GM12878 (cell line): ENCODE data around the gene KRT82. TPM values are rescaled to one million over a fixed set of nuclear protein-coding genes. Genes with fewer than 3 reads are reported as not detected.

Experiments
- ATAC-seq: fragments of 200-7000 bp; cut with Tn5 transposase; 3 replicates; pipeline ENCODE4 v1.9.1; 2020; ENCODE audit warnings: mild to moderate bottlenecking, moderate library complexity
- BruUV-seq: library from RNA; stranded (reverse); fragments of 400-500 nt; replicated peaks from 2 replicates; lab custom pipeline; 2021; lab: Mats Ljungman, UMichigan
- CTCF ChIA-PET: fragments of 300-600 bp; sonication (Branson Sonifier 250); formaldehyde crosslinking; extraction: SDS; loops from one replicate; lab custom pipeline; 2021; ENCODE audit warnings: inconsistent platforms; lab: Yijun Ruan, JAX
- POLR2A ChIA-PET: fragments of 350-600 bp; formaldehyde crosslinking; extraction: SDS; loops from one replicate; lab custom pipeline; 2021; ENCODE audit warnings: inconsistent platforms; lab: Charles Lee
- RAD21 ChIA-PET: fragments of 300-600 bp; sonication (Branson Sonifier 250); formaldehyde crosslinking; loops from one replicate; lab custom pipeline; 2023; ENCODE audit warnings: antibody characterized with exemption; ENCODE audit not compliant: unreplicated experiment; lab: Charles Lee
- SMC1A ChIA-PET: fragments of 300-600 bp; sonication (Branson Sonifier 250); formaldehyde crosslinking; loops from one replicate; lab custom pipeline; 2023; ENCODE audit not compliant: unreplicated experiment, uncharacterized antibody; lab: Charles Lee
- DNase-seq: peaks from one replicate; pipeline ENCODE4 v3.0.0-alpha.2; 2011; ENCODE audit warnings: low read depth, low spot score
- FAIRE-seq: peaks from 3 replicates; lab custom pipeline; 2011; peaks lifted over from hg19 to GRCh38; lab: Jason Lieb, UNC
- H2AFZ ChIP-seq: 2 replicates; pipeline ENCODE4 v1.6.0; 2011; ENCODE audit warnings: low read depth, low read length, control low read depth; ENCODE audit not compliant: control insufficient read depth
- H3K27ac ChIP-seq: 2 replicates; pipeline ENCODE4 v1.5.1; 2011; ENCODE audit warnings: control low read depth; ENCODE audit not compliant: control insufficient read depth, insufficient read depth
- H3K27me3 ChIP-seq, 2 experiments: replicated peaks in 1 of 2; 2 replicates each; pipeline versions ENCODE4 v1.6.0 to v1.6.1; 2011; ENCODE audit warnings: low read length in 1 of 2; ENCODE audit not compliant: control insufficient read depth in 2 of 2, insufficient read depth in 2 of 2
- H3K36me3 ChIP-seq, 2 experiments: 2 replicates each; pipeline ENCODE4 v1.5.1; 2011; ENCODE audit warnings: low read length in 1 of 2; ENCODE audit not compliant: control insufficient read depth in 2 of 2, insufficient read depth in 2 of 2
- H3K4me1 ChIP-seq: 2 replicates; pipeline ENCODE4 v1.6.1; 2011; ENCODE audit warnings: mild to moderate bottlenecking, low read length, moderate library complexity, mixed read lengths; ENCODE audit not compliant: control insufficient read depth, insufficient read depth
- H3K4me2 ChIP-seq: 2 replicates; pipeline ENCODE4 v1.6.0; 2011; ENCODE audit warnings: control low read depth; ENCODE audit not compliant: control insufficient read depth, insufficient read depth
- H3K4me3 ChIP-seq: fragments of 200-600 bp; sonication (generic); 2 replicates; pipeline ENCODE4 v1.5.1; 2016
- H3K79me2 ChIP-seq: 2 replicates; pipeline ENCODE4 v1.6.0; 2011; ENCODE audit warnings: low read length; ENCODE audit not compliant: control insufficient read depth, insufficient read depth
- H3K9ac ChIP-seq: 2 replicates; pipeline ENCODE4 v1.8.0; 2011; ENCODE audit warnings: low read length, control low read depth, mixed read lengths; ENCODE audit not compliant: control insufficient read depth, insufficient read depth
- H3K9me3 ChIP-seq: replicated peaks from 3 replicates; pipeline ENCODE4 v1.5.1; 2011; ENCODE audit warnings: mild to moderate bottlenecking, low read length; ENCODE audit not compliant: control insufficient read depth, insufficient read depth
- H4K20me1 ChIP-seq: 2 replicates; pipeline ENCODE4 v1.6.0; 2011; ENCODE audit not compliant: control insufficient read depth, insufficient read depth
- CHD4 ChIP-seq: fragments of 200-600 bp; sonication (generic); IDR thresholded peaks from 2 replicates; pipeline ENCODE4 v1.6.1; 2016; ENCODE audit warnings: mild to moderate bottlenecking
- GATAD2B ChIP-seq: fragments of 450-650 bp; conservative IDR thresholded peaks from 2 replicates; pipeline ENCODE4 v1.6.1; 2017; ENCODE audit warnings: low read depth, mild to moderate bottlenecking, moderate library complexity
- JUNB ChIP-seq: IDR thresholded peaks from 2 replicates; pipeline ENCODE4 v1.6.1; 2016; ENCODE audit warnings: antibody characterized with exemption, mild to moderate bottlenecking
- WGBS: methylation state at CpG from one replicate; pipeline ENCODE4 v1.1.6; 2016; ENCODE audit warnings: low lambda C conversion rate; ENCODE audit not compliant: insufficient replicate concordance, insufficient coverage; ENCODE audit errors: missing lambda C conversion rate; 5-methylcytosine and 5-hydroxymethylcytosine counted together
- in situ Hi-C: fragments of 300-500 bp; cut with MboI; formaldehyde crosslinking; loops from 9 replicates; pipeline ENCODE4 v1.14.3; 2018; ENCODE audit warnings: mixed read lengths
- intact Hi-C: fragments of 100-400 bp; cut with micrococcal nuclease; formaldehyde crosslinking; loops from one replicate; pipeline ENCODE4 v1.14.2; 2022; ENCODE audit not compliant: unreplicated experiment
- polyA plus RNA-seq, 11 experiments: library from polyadenylated mRNA; depleted of rRNA in 4 of 11; unstranded in 6 of 11; stranded (reverse) in 5 of 11; fragments of >200 nt; fragmentation: Nextera tagmentation in 4 of 11; fragmentation: Illumina TruSeq in 1 of 11; extraction: Ambion mirVana in 4 of 11; extraction: Trizol in 1 of 11; gene quantifications; 1 replicate in 1 of 11; 2 replicates in 10 of 11; pipeline versions ENCODE4 v1.2.1 to v1.2.3, GENCODE V29; 2011 to 2016; ENCODE audit warnings: inconsistent platforms in 2 of 11, missing spikeins in 2 of 11, low read depth in 1 of 11
- total RNA-seq, 4 experiments: library from RNA; depleted of rRNA in 3 of 4; stranded (reverse); fragments of >200 nt in 3 of 4; fragmentation: Illumina TruSeq in 1 of 4; extraction: Trizol in 1 of 4; gene quantifications; 2 replicates each; pipeline versions ENCODE4 v1.2.1 to v1.2.3, GENCODE V29; 2013 to 2021
- TF ChIP-seq, protein P1 (sequence below): IDR thresholded peaks from 2 replicates; pipeline ENCODE4 v1.6.1; 2012; ENCODE audit warnings: improper control_type of control experiment, low read depth, low read length; ENCODE audit not compliant: insufficient replicate concordance
- TF ChIP-seq, protein P2 (sequence below): IDR thresholded peaks from 2 replicates; pipeline ENCODE4 v1.6.1; 2012; ENCODE audit warnings: low read depth, low read length, improper control_type of control experiment

The KRT82 gene
- total and polyA plus RNA-seq, 10 of the 15 experiments (the other 5 are each of a cell fraction or from before 2014, with no cell fraction given) = not detected

DNA sequence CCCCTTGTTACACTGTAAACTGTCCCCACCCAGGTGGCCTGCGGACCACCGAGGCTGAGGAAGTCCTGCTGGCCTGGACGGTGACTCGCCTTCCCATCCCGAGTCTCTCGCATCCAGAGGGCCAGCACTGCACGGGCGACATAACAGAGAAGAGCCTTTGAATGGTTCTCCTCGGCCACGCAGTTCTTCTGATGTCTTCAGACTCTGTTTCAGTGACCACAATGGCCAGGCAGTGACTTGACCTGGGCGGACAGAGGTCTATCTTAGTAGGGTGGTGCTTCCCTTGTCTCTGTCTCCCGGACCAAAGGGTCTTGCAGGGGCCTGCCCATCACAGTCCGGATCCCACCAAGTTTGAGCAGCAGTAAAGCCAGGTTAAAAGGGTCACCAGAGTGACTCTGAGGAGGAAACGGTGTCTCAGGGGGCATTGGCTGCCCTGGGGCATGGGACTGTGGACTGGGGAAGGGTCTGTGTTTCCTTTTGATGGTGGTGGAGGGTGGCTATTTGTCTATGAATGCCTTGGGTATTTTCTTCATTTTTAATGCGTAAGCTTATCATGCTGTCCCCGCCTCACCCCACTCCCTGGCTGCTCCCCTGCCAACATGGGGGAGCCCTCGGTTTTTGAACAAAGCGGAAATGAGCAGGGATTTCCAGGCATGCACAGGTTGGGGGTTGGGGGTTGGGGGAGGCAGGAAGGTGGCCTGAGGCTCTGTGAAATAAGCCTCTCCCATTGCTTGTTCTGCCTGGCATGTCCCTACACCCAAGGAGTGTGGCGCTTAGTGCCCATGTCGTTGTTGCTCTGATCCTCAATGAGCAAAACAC, 49.2 kb downstream of the KRT82 start:
- in situ Hi-C loops (no loop called here), intact Hi-C loops (no loop called here)
- 69% methylated on average over 20 of the region's 20 CpGs for WGBS
- RAD21 ChIA-PET = no interaction called here
- no peak overlapping the region for H3K27ac ChIP-seq
- DNase-seq (no peak), ATAC-seq (no peak), FAIRE-seq (no peak)
- H3K27me3 ChIP-seq = 0 out of 4 replicates have a peak, but pooled peaks cover 0 to 3% of the 10 kb centered on the region in 2 experiments
- TF ChIP-seq, protein P1, sequence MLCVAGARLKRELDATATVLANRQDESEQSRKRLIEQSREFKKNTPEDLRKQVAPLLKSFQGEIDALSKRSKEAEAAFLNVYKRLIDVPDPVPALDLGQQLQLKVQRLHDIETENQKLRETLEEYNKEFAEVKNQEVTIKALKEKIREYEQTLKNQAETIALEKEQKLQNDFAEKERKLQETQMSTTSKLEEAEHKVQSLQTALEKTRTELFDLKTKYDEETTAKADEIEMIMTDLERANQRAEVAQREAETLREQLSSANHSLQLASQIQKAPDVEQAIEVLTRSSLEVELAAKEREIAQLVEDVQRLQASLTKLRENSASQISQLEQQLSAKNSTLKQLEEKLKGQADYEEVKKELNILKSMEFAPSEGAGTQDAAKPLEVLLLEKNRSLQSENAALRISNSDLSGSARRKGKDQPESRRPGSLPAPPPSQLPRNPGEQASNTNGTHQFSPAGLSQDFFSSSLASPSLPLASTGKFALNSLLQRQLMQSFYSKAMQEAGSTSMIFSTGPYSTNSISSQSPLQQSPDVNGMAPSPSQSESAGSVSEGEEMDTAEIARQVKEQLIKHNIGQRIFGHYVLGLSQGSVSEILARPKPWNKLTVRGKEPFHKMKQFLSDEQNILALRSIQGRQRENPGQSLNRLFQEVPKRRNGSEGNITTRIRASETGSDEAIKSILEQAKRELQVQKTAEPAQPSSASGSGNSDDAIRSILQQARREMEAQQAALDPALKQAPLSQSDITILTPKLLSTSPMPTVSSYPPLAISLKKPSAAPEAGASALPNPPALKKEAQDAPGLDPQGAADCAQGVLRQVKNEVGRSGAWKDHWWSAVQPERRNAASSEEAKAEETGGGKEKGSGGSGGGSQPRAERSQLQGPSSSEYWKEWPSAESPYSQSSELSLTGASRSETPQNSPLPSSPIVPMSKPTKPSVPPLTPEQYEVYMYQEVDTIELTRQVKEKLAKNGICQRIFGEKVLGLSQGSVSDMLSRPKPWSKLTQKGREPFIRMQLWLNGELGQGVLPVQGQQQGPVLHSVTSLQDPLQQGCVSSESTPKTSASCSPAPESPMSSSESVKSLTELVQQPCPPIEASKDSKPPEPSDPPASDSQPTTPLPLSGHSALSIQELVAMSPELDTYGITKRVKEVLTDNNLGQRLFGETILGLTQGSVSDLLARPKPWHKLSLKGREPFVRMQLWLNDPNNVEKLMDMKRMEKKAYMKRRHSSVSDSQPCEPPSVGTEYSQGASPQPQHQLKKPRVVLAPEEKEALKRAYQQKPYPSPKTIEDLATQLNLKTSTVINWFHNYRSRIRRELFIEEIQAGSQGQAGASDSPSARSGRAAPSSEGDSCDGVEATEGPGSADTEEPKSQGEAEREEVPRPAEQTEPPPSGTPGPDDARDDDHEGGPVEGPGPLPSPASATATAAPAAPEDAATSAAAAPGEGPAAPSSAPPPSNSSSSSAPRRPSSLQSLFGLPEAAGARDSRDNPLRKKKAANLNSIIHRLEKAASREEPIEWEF = no peak
- TF ChIP-seq GATAD2B (no peak), CHD4 (no peak), JUNB (no peak)
- TF ChIP-seq, protein P2, sequence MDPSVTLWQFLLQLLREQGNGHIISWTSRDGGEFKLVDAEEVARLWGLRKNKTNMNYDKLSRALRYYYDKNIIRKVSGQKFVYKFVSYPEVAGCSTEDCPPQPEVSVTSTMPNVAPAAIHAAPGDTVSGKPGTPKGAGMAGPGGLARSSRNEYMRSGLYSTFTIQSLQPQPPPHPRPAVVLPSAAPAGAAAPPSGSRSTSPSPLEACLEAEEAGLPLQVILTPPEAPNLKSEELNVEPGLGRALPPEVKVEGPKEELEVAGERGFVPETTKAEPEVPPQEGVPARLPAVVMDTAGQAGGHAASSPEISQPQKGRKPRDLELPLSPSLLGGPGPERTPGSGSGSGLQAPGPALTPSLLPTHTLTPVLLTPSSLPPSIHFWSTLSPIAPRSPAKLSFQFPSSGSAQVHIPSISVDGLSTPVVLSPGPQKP = no peak
- CTCF ChIA-PET = no interaction called here
- H3K79me2 ChIP-seq = no peaks in the 10 kb centered on the region
- no peaks in the 10 kb centered on the region for H3K36me3 ChIP-seq
- no peak overlapping the region for H3K4me2 ChIP-seq
- no peaks in the 10 kb centered on the region for H3K9me3 ChIP-seq
- no peak overlapping the region for H3K4me3 ChIP-seq
- H3K4me1 ChIP-seq = peaks cover 12% of the 10 kb centered on the region
- H2AFZ ChIP-seq = no peak overlapping the region
- no peak overlapping the region for H3K9ac ChIP-seq
- no peaks in the 10 kb centered on the region for H4K20me1 ChIP-seq
- BruUV-seq = no TSS peak
- SMC1A ChIA-PET = interaction anchor here (1.3 kb wide), 1 partner anchor 17 kb away, joined by 3 read pairs; no protein-coding TSS in a partner anchor
- POLR2A ChIA-PET = no interaction called here
